PC-3 (cell line): ENCODE results near the gene LRRC53. TPM values are rescaled to one million over a fixed set of nuclear protein-coding genes. Genes with fewer than 3 reads are reported as not detected.

Source experiments
- ATAC-seq: fragments of 200-7000 bp; cut with Tn5 transposase; 2 replicates; pipeline ENCODE4 v1.9.1; 2020; ENCODE audit warnings: mild to moderate bottlenecking, moderate library complexity
- BruUV-seq: library from RNA; stranded (reverse); fragments of 400-500 nt; replicated peaks from 2 replicates; lab custom pipeline; 2021; lab: Mats Ljungman, UMichigan
- CTCF ChIA-PET: fragments of 300-600 bp; sonication (Branson Sonifier 250); formaldehyde crosslinking; loops from one replicate; lab custom pipeline; 2022; ENCODE audit warnings: antibody characterized with exemption; lab: Charles Lee
- POLR2A ChIA-PET: fragments of 300-600 bp; sonication (Branson Sonifier 250); formaldehyde crosslinking; loops from one replicate; lab custom pipeline; 2022; ENCODE audit warnings: antibody characterized with exemption; ENCODE audit not compliant: unreplicated experiment; lab: Charles Lee
- DNase-seq: peaks from one replicate; pipeline ENCODE4 v3.0.0-alpha.2; 2015
- H2AFZ ChIP-seq: fragments of 300-600 bp; sonication (generic); 2 replicates; pipeline ENCODE4 v1.6.0; 2016; ENCODE audit warnings: antibody characterized with exemption, low read length
- H3F3A ChIP-seq: fragments of 300-600 bp; sonication (generic); one replicate; pipeline ENCODE4 v1.6.0; 2017; ENCODE audit warnings: antibody characterized with exemption, low read length, control low read depth, mild to moderate bottlenecking; ENCODE audit not compliant: unreplicated experiment
- H3K27ac ChIP-seq: fragments of 300-600 bp; sonication (generic); 2 replicates; pipeline ENCODE4 v1.5.1; 2016; ENCODE audit warnings: mild to moderate bottlenecking, low read length
- H3K27me3 ChIP-seq: fragments of 300-600 bp; sonication (generic); 2 replicates; pipeline ENCODE4 v1.6.1; 2016; ENCODE audit warnings: low read length, mixed read lengths
- H3K36me3 ChIP-seq: fragments of 300-600 bp; sonication (generic); 2 replicates; pipeline ENCODE4 v1.6.1; 2016; ENCODE audit warnings: low read depth, mixed run types, low read length, mixed read lengths
- H3K4me1 ChIP-seq: fragments of 300-600 bp; sonication (generic); 2 replicates; pipeline ENCODE4 v1.5.1; 2016; ENCODE audit warnings: low read length; ENCODE audit not compliant: insufficient read depth
- H3K4me2 ChIP-seq: fragments of 300-600 bp; sonication (generic); 2 replicates; pipeline ENCODE4 v1.6.0; 2016; ENCODE audit warnings: low read length
- H3K4me3 ChIP-seq: fragments of 300-600 bp; sonication (generic); 2 replicates; pipeline ENCODE4 v1.5.1; 2016; ENCODE audit warnings: mild to moderate bottlenecking, low read length, mixed read lengths
- H3K79me2 ChIP-seq: fragments of 300-600 bp; sonication (generic); 2 replicates; pipeline ENCODE4 v1.6.1; 2017; ENCODE audit warnings: low read length, mixed read lengths
- H3K9ac ChIP-seq: fragments of 300-600 bp; sonication (generic); 2 replicates; pipeline ENCODE4 v1.6.0; 2016; ENCODE audit warnings: mild to moderate bottlenecking, low read length
- H3K9me2 ChIP-seq: fragments of 300-600 bp; sonication (generic); replicated peaks from 2 replicates; pipeline ENCODE4 v1.6.1; 2016; ENCODE audit warnings: mixed run types, low read length, mixed read lengths
- H3K9me3 ChIP-seq: fragments of 300-600 bp; sonication (generic); 2 replicates; pipeline ENCODE4 v1.6.1; 2016; ENCODE audit warnings: low read length, mixed read lengths
- H4K20me1 ChIP-seq: fragments of 300-600 bp; sonication (generic); 2 replicates; pipeline ENCODE4 v1.6.1; 2016; ENCODE audit warnings: low read length, mixed read lengths
- EZH2 ChIP-seq: fragments of 300-600 bp; sonication (generic); IDR thresholded peaks from one replicate; pipeline ENCODE4 v1.6.1; 2017; ENCODE audit warnings: antibody characterized with exemption, mild to moderate bottlenecking, low read length; ENCODE audit not compliant: unreplicated experiment
- EZH2phosphoT487 ChIP-seq: fragments of 300-600 bp; sonication (generic); IDR thresholded peaks from 2 replicates; pipeline ENCODE4 v1.6.1; 2018; ENCODE audit warnings: mild to moderate bottlenecking, antibody characterized with exemption, low read length, borderline replicate concordance
- intact Hi-C: fragments of 100-400 bp; cut with micrococcal nuclease; formaldehyde crosslinking; loops from 2 replicates; pipeline ENCODE4 v1.9.0; 2023
- total RNA-seq: library from RNA; depleted of rRNA; stranded (reverse); fragments of >200 nt; gene quantifications from 2 replicates; pipeline ENCODE4 v1.2.3, GENCODE V29; 2014
- TF ChIP-seq, protein P1 (sequence below): fragments of 300-600 bp; sonication (generic); conservative IDR thresholded peaks from 2 replicates; pipeline ENCODE4 v1.5.1; 2017; ENCODE audit warnings: antibody characterized with exemption, low read depth, mild to moderate bottlenecking, low read length

Gene LRRC53
- total RNA-seq, 1 experiment from 2014 or later: not detected

- H4K20me1 ChIP-seq: no peaks in the 10 kb centered on the region
These were observed 57.0 kb downstream of the LRRC53 start for GRCh38 chr1:74455390-74455789.

GRCh38 chr1:74453277-74453676, 59.1 kb downstream of the LRRC53 start:
- no peaks in the 10 kb centered on the region for H3K9me3 ChIP-seq
- H3K79me2 ChIP-seq: no peaks in the 10 kb centered on the region
- H3K9me2 ChIP-seq: no peaks in the 10 kb centered on the region
- H3K36me3 ChIP-seq: no peaks in the 10 kb centered on the region
- no TSS peak for BruUV-seq
- H3K4me3 ChIP-seq: no peak overlapping the region
- ChIA-PET POLR2A (no interaction called here), CTCF (no interaction called here)
- DNase-seq (no peak), ATAC-seq (no peak)
- H3K9ac ChIP-seq: no peak overlapping the region
- H3K27me3 ChIP-seq: peaks cover 4% of the 10 kb centered on the region; the same call in 1 of the 2 replicates
- H4K20me1 ChIP-seq: no peaks in the 10 kb centered on the region
- no peaks in the 10 kb centered on the region for H3K4me1 ChIP-seq
- TF ChIP-seq, protein P1, sequence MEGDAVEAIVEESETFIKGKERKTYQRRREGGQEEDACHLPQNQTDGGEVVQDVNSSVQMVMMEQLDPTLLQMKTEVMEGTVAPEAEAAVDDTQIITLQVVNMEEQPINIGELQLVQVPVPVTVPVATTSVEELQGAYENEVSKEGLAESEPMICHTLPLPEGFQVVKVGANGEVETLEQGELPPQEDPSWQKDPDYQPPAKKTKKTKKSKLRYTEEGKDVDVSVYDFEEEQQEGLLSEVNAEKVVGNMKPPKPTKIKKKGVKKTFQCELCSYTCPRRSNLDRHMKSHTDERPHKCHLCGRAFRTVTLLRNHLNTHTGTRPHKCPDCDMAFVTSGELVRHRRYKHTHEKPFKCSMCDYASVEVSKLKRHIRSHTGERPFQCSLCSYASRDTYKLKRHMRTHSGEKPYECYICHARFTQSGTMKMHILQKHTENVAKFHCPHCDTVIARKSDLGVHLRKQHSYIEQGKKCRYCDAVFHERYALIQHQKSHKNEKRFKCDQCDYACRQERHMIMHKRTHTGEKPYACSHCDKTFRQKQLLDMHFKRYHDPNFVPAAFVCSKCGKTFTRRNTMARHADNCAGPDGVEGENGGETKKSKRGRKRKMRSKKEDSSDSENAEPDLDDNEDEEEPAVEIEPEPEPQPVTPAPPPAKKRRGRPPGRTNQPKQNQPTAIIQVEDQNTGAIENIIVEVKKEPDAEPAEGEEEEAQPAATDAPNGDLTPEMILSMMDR: no peak
- TF ChIP-seq EZH2: no peak
- TF ChIP-seq EZH2phosphoT487: no peak
- intact Hi-C loops: no loop called here
- no peaks in the 10 kb centered on the region for H3F3A ChIP-seq
- no peak overlapping the region for H2AFZ ChIP-seq
- no peak overlapping the region for H3K27ac ChIP-seq
- no peak overlapping the region for H3K4me2 ChIP-seq

More at GRCh38 chr1:74455390-74455789, 57.0 kb downstream of the LRRC53 start:
- no peak overlapping the region for H3K4me3 ChIP-seq
- no peak overlapping the region for H3K4me2 ChIP-seq
- TF ChIP-seq, protein P1: no peak
- TF ChIP-seq EZH2phosphoT487 (no peak), EZH2 (no peak)
- DNase-seq (no peak), ATAC-seq (no peak)
- no peaks in the 10 kb centered on the region for H3K4me1 ChIP-seq
- H3K27ac ChIP-seq: no peak overlapping the region
- H3K9me2 ChIP-seq: no peaks in the 10 kb centered on the region
- intact Hi-C loops: no loop called here
- no TSS peak for BruUV-seq
- H3K27me3 ChIP-seq: peaks cover 4% of the 10 kb centered on the region; the same call in 1 of the 2 replicates
- H3K9ac ChIP-seq: no peak overlapping the region
- ChIA-PET POLR2A (no interaction called here), CTCF (no interaction called here)
- H3F3A ChIP-seq: no peaks in the 10 kb centered on the region
- H3K9me3 ChIP-seq: no peaks in the 10 kb centered on the region
- H3K79me2 ChIP-seq: no peaks in the 10 kb centered on the region
- H2AFZ ChIP-seq: no peak overlapping the region
- H3K36me3 ChIP-seq: no peaks in the 10 kb centered on the region

- Histone ChIP-seq H3F3A (no peaks in the 10 kb centered on the region), H3K36me3 (no peaks in the 10 kb centered on the region), H3K4me3 (no peak overlapping the region), H4K20me1 (no peaks in the 10 kb centered on the region), H3K4me2 (no peak overlapping the region), H3K79me2 (no peaks in the 10 kb centered on the region), H3K27me3 (no peaks in the 10 kb centered on the region; the same call in 1 of the 2 replicates), H2AFZ (no peak overlapping the region), H3K9ac (no peak overlapping the region), H3K9me3 (no peaks in the 10 kb centered on the region), H3K4me1 (no peaks in the 10 kb centered on the region), H3K9me2 (no peaks in the 10 kb centered on the region), H3K27ac (no peak overlapping the region)
- ChIA-PET POLR2A (no interaction called here), CTCF (no interaction called here)
- TF ChIP-seq EZH2phosphoT487: no peak
- no peak for TF ChIP-seq EZH2
- TF ChIP-seq, protein P1: no peak
- ATAC-seq (no peak), DNase-seq (no peak)
- BruUV-seq: no TSS peak
- intact Hi-C loops: no loop called here
These were observed 60.4 kb downstream of the LRRC53 start for GRCh38 chr1:74452035-74452434.
